ENCODE results near the gene TGOLN2.
"Not testable (repeated sequence)": the region's sequence is repeated elsewhere in the genome, so short reads cannot be mapped to it uniquely, and the experiment has no call there.

TGOLN2 gene

DNA sequence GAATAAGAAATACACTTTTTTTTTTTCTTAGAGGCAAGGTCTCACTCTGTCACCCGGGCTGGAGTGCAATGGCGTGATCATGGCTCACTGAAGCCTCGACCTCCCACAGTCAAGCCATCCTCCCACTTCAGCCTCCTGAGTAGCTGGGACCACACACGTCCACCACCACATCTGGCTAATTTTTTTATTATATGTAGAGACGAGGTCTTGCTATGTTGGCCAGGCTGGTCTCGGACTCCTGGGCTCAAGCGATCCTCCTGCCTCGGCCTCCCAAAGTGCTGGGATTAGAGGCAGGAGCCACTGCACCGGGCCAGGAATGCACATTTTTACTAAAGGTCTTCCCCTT, 2.4 kb downstream of the TGOLN2 start:
- Histone ChIP-seq H3K27me3 (ENCODE audit: control insufficient read depth in 5 of 5, insufficient read depth in 4 of 5, low read length in 5 of 5) (no peaks in the 10 kb centered on the region), H3K9ac (ENCODE audit: low read length in 5 of 5) (peak overlapping the region in 4 of 5 donors; percentile 32 to 95 (median 84)), H3K4me1 (ENCODE audit: control insufficient read depth in 5 of 5, insufficient read depth in 5 of 5, low read length in 5 of 5) (peaks cover 14 to 52% (median 49%) of the 10 kb centered on the region in 5 donors), H3K9me3 (ENCODE audit: control insufficient read depth in 5 of 5, low read length in 5 of 5) (no peaks in the 10 kb centered on the region), H3K27ac (ENCODE audit: low read depth, low read length) (peak overlapping the region; percentile 88), H3K4me3 (ENCODE audit: low read depth in 1 of 5, low read length in 5 of 5) (peak overlapping the region; percentile 19 to 98 (median 86)), H3K36me3 (ENCODE audit: control insufficient read depth in 5 of 5, insufficient read depth in 5 of 5, low read length in 5 of 5) (peaks cover 10 to 40% (median 38%) of the 10 kb centered on the region in 5 donors)

DNA sequence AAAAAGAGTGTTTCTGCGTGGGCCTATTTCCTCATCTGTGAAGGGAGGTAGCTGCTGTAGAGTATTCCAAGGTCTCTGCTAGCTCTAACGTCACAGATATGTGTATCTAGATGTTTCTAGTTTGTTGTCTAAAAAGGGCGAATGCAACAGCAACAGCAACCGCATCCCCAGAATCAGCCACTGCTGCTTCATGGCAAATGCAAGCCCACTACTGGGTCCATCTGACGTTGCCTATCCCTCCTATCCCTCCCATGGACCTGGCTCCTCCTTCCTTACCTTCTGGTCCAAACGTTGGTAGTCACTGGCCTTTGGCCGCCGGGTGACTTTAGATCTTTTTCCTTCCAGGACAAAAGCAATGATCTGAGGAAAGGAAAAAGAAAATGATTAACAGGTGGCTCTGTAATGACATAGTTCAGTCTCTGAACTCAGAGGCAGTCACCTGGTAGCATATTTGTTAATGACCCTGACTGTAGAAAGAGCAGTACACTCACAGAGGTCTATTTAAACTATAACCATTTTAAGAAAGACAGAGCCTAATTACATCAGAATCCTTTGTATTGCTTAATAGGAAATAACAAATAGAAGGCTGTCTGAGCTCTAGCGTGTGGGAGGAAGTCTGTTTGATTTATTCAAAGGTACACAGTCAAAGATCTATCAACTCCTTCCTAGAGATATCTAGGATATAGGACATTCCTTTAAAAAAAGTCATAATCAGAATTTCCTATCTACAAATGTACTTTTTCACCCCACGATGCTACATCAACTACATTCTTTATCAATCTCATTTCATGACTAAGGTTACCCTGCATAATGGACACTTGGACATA, 2.9 kb downstream of the TGOLN2 start:
- H3K4me1 ChIP-seq (ENCODE audit: control insufficient read depth in 5 of 5, insufficient read depth in 5 of 5, low read length in 5 of 5), result peaks cover 14 to 53% (median 49%) of the 10 kb centered on the region in 5 donors
- no peaks in the 10 kb centered on the region for H3K9me3 ChIP-seq (ENCODE audit: control insufficient read depth in 5 of 5, low read length in 5 of 5)
- H3K9ac ChIP-seq (ENCODE audit: low read length in 5 of 5), result peak overlapping the region in 3 of 5 donors; percentile 2 to 95 (median 55)
- H3K36me3 ChIP-seq (ENCODE audit: control insufficient read depth in 5 of 5, insufficient read depth in 5 of 5, low read length in 5 of 5), result peaks cover 12 to 45% (median 44%) of the 10 kb centered on the region in 5 donors
- H3K27ac ChIP-seq (ENCODE audit: low read depth, low read length), result peak overlapping the region; percentile 88
- no peaks in the 10 kb centered on the region for H3K27me3 ChIP-seq (ENCODE audit: control insufficient read depth in 5 of 5, insufficient read depth in 4 of 5, low read length in 5 of 5)
- peak overlapping the region; percentile 19 to 98 (median 84) for H3K4me3 ChIP-seq (ENCODE audit: low read depth in 1 of 5, low read length in 5 of 5)

DNA sequence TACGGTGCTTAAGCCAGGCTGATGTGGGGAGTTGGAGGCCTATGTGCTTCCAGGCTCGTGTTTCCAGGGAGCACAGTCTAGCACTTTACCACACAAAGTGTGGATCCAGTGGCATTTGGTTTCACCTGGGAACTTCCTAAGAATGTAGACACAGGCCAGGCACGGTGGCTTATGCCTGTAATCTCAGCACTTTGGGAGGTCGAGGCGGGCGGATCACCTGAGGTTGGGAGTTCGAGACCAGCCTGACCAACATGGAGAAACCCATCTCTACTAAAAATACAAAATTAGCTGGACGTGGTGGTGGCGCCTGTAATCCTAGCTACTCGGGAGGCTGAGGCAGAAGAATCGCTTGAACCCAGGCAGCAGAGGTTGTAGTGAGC, 3.8 kb downstream of the TGOLN2 start:
- not testable (repeated sequence) for H3K27me3 ChIP-seq (ENCODE audit: control insufficient read depth in 5 of 5, insufficient read depth in 4 of 5, low read length in 5 of 5); H3K27ac ChIP-seq (ENCODE audit: low read depth, low read length); H3K9me3 ChIP-seq (ENCODE audit: control insufficient read depth in 5 of 5, low read length in 5 of 5)
- Histone ChIP-seq H3K4me3 (ENCODE audit: low read depth in 1 of 5, low read length in 5 of 5) (peak overlapping the region in 3 of 5 donors; percentile 9 to 32 (median 25)), H3K36me3 (ENCODE audit: control insufficient read depth in 5 of 5, insufficient read depth in 5 of 5, low read length in 5 of 5) (peaks cover 12 to 50% (median 49%) of the 10 kb centered on the region in 5 donors), H3K4me1 (ENCODE audit: control insufficient read depth in 5 of 5, insufficient read depth in 5 of 5, low read length in 5 of 5) (peaks cover 14 to 62% (median 52%) of the 10 kb centered on the region in 5 donors), H3K9ac (ENCODE audit: low read length in 5 of 5) (peak overlapping the region in 1 of 5 donors; percentile 41)

DNA sequence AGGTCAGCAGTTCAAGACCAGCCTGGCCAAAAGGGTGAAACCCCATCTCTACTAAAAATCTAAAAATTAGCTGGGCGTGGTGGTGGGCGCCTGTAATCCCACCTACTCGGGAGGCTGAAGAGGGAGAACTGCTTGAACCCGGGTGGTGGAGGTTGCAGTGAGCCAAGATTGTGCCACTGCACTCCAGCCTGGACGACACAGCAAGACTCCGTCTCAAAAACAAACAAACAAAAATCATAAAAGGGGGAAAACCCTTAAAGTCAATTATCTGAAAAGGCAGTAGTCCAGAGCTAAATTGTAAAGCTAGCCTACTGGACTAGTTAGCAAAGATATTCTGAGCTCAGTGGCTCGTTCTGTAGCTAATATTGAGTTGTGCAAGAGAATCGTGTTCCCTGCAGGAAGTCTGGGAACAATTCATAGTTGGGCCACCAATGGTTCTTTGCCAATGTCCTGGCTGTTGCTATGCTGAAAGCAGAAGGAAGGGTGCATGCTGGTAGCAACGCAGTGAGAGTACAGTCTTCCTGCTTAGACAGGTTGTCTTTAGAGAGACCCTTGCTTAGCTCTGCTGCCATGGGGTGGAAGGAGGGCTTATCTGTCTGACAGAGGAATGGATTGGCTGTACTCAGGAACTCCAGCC, 4.3 kb downstream of the TGOLN2 start:
- peak overlapping the region in 1 of 5 donors; percentile 41 for H3K9ac ChIP-seq (ENCODE audit: low read length in 5 of 5)
- no peaks in the 10 kb centered on the region for H3K9me3 ChIP-seq (ENCODE audit: control insufficient read depth in 5 of 5, low read length in 5 of 5)
- H3K4me1 ChIP-seq (ENCODE audit: control insufficient read depth in 5 of 5, insufficient read depth in 5 of 5, low read length in 5 of 5), result peaks cover 15 to 65% (median 53%) of the 10 kb centered on the region in 5 donors
- H3K27ac ChIP-seq (ENCODE audit: low read depth, low read length), result no peak overlapping the region
- no peaks in the 10 kb centered on the region for H3K27me3 ChIP-seq (ENCODE audit: control insufficient read depth in 5 of 5, insufficient read depth in 4 of 5, low read length in 5 of 5)
- H3K36me3 ChIP-seq (ENCODE audit: control insufficient read depth in 5 of 5, insufficient read depth in 5 of 5, low read length in 5 of 5), result peaks cover 12 to 51% (median 49%) of the 10 kb centered on the region in 5 donors
- peak overlapping the region in 3 of 5 donors; percentile 9 to 32 (median 25) for H3K4me3 ChIP-seq (ENCODE audit: low read depth in 1 of 5, low read length in 5 of 5)

DNA sequence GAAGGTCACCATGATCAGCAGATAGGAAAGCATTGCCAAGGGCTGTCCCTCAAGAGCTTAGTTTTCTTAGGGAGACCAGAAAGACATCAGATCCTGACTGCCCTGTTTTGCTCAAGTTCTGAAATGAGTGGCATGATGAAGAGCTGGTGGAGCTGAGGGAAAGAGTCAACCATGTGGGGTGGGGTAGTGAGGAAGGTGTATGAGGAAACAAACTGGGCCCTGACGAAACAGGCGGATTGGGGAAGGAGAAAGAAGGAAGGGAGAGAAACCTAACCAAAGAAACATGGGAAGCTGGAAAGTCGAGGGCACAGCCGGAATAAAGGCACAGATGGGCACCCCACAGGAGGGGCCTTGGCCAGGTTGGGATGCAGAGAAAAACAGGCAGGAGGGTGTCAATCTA, 8.0 kb downstream of the TGOLN2 start:
- no peaks in the 10 kb centered on the region for H3K27me3 ChIP-seq (ENCODE audit: control insufficient read depth in 5 of 5, insufficient read depth in 4 of 5, low read length in 5 of 5)
- no peak overlapping the region for H3K27ac ChIP-seq (ENCODE audit: low read depth, low read length)

DNA sequence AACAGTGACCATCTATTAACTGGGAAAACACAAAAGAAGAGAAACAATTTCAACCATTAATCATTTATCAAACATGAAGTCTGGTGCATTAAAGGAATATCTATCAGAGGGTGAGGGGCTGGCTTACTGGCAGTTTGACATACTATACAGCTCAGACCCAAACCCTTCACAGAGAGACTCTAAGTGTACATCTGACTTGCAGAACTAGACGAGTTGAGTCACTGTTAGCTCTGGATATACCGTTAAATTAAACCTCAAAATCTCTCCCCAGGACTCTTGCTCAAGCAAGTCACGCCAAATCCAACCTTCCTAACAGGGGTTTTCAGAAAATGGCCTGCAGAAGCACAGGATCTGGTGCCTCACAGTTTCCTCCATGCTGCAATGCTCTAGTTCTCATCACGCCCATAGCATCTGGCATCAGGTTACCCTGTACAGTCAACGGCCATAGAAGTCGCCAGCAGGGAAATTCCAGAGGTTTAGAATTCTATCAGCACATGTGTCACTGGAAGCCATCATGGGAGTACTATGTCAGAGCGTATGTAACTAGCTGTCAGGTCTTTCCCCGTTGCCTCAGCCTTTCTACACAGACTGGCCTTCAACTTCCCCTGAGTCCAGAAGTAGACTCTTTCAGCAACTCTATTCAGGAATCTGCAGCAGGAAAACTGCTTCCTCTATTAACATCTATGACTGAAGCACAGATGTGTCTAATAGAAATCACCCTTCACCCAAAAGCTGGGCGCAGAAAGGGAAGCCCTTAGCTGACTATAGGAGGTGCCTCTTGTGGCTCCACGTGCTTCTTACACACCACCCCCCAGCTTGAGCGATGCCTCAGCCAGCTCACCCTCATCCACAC, 9.3 kb downstream of the TGOLN2 start:
- no peaks in the 10 kb centered on the region for H3K27me3 ChIP-seq (ENCODE audit: control insufficient read depth in 5 of 5, insufficient read depth in 4 of 5, low read length in 5 of 5)
- peaks cover 3 to 29% (median 21%) of the 10 kb centered on the region in 5 donors for H3K4me1 ChIP-seq (ENCODE audit: control insufficient read depth in 5 of 5, insufficient read depth in 5 of 5, low read length in 5 of 5)
- peaks cover 12 to 74% (median 58%) of the 10 kb centered on the region in 5 donors for H3K36me3 ChIP-seq (ENCODE audit: control insufficient read depth in 5 of 5, insufficient read depth in 5 of 5, low read length in 5 of 5)
- H3K4me3 ChIP-seq (ENCODE audit: low read depth in 1 of 5, low read length in 5 of 5), result no peak overlapping the region
- peak overlapping the region in 1 of 5 donors; percentile 18 for H3K9ac ChIP-seq (ENCODE audit: low read length in 5 of 5)
- H3K27ac ChIP-seq (ENCODE audit: low read depth, low read length), result peak overlapping the region; percentile 46
- H3K9me3 ChIP-seq (ENCODE audit: control insufficient read depth in 5 of 5, low read length in 5 of 5), result no peaks in the 10 kb centered on the region

More for the DNA sequence above, 8.0 kb downstream of the TGOLN2 start:
- no peaks in the 10 kb centered on the region for H3K9me3 ChIP-seq (ENCODE audit: control insufficient read depth in 5 of 5, low read length in 5 of 5)
- H3K4me1 ChIP-seq (ENCODE audit: control insufficient read depth in 5 of 5, insufficient read depth in 5 of 5, low read length in 5 of 5), result peaks cover 5 to 40% (median 27%) of the 10 kb centered on the region in 5 donors
- no peak overlapping the region for H3K4me3 ChIP-seq (ENCODE audit: low read depth in 1 of 5, low read length in 5 of 5)
- no peak overlapping the region for H3K9ac ChIP-seq (ENCODE audit: low read length in 5 of 5)
- H3K36me3 ChIP-seq (ENCODE audit: control insufficient read depth in 5 of 5, insufficient read depth in 5 of 5, low read length in 5 of 5), result peaks cover 12 to 77% (median 63%) of the 10 kb centered on the region in 5 donors

DNA sequence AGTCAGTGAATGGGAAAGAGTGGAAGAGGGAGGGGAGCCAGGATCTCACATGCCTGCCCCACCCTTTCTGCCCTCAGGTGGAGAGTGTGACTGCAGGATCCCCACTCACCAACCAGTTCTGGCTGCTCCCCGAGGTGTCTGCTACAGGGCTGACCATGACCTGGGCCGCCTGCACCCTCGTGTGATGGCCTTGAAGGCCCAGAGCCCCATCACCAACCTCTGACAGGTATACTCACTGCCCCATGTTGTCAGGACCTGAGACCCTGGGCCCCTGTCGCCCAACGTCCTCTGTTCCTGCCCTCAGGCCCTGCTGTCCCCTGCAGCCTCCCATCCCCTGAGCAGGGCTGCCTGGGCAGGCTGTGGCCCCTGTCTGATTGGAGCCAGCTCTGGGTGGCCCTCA, 11.9 kb downstream of the TGOLN2 start:
- peaks cover 3 to 22% (median 12%) of the 10 kb centered on the region in 5 donors for H3K4me1 ChIP-seq (ENCODE audit: control insufficient read depth in 5 of 5, insufficient read depth in 5 of 5, low read length in 5 of 5)
- H3K36me3 ChIP-seq (ENCODE audit: control insufficient read depth in 5 of 5, insufficient read depth in 5 of 5, low read length in 5 of 5), result peaks cover 7 to 51% (median 36%) of the 10 kb centered on the region in 5 donors
- not testable (repeated sequence) for H3K4me3 ChIP-seq (ENCODE audit: low read depth in 1 of 5, low read length in 5 of 5); H3K27me3 ChIP-seq (ENCODE audit: control insufficient read depth in 5 of 5, insufficient read depth in 4 of 5, low read length in 5 of 5); H3K9ac ChIP-seq (ENCODE audit: low read length in 5 of 5); H3K27ac ChIP-seq (ENCODE audit: low read depth, low read length); H3K9me3 ChIP-seq (ENCODE audit: control insufficient read depth in 5 of 5, low read length in 5 of 5)

DNA sequence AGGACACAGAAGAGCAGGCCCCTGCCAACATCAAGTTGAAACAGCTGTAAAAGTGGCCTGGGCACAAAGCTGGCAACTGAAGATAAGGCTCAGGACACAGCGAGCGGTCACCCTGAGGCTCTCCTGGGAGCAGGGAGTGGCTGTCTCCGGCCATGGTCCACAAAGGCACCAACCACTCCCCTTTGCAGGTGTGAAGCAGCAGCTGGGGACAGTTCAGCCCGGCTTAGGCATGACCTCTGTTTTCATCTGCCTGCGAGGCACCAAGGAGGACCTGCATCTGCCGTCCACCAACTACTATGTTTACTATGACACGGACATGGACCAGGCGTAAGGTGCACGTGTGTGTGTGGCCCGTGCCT, 12.9 kb downstream of the TGOLN2 start:
- H3K36me3 ChIP-seq (ENCODE audit: control insufficient read depth in 5 of 5, insufficient read depth in 5 of 5, low read length in 5 of 5), result peaks cover 0 to 45% (median 29%) of the 10 kb centered on the region in 5 donors
- no peaks in the 10 kb centered on the region for H3K27me3 ChIP-seq (ENCODE audit: control insufficient read depth in 5 of 5, insufficient read depth in 4 of 5, low read length in 5 of 5)

DNA sequence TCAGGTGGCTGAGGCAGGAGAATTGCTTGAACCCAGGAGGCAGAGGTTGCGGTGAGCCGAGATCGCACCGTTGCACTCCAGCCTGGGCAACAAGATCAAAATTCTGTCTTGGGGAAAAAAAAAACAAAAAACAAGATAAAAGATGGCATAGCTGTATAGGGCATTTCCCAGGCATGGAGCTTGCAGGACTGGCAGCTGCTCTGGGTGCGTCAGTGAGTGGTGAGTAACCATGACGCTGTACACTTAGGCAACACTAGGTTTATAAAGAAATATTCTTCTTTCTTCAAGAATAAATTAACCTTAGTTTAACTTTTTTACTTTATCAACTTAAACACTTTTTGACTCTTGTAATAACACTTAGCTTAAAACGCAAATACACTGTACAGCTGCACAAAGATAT, 15.4 kb downstream of the TGOLN2 start:
- Histone ChIP-seq H3K36me3 (ENCODE audit: control insufficient read depth in 5 of 5, insufficient read depth in 5 of 5, low read length in 5 of 5) (peaks cover 0 to 53% (median 36%) of the 10 kb centered on the region in 5 donors), H3K4me3 (ENCODE audit: low read depth in 1 of 5, low read length in 5 of 5) (no peak overlapping the region), H3K27me3 (ENCODE audit: control insufficient read depth in 5 of 5, insufficient read depth in 4 of 5, low read length in 5 of 5) (no peaks in the 10 kb centered on the region), H3K4me1 (ENCODE audit: control insufficient read depth in 5 of 5, insufficient read depth in 5 of 5, low read length in 5 of 5) (peaks cover 0 to 20% (median 10%) of the 10 kb centered on the region in 5 donors), H3K9ac (ENCODE audit: low read length in 5 of 5) (no peak overlapping the region), H3K27ac (ENCODE audit: low read depth, low read length) (no peak overlapping the region), H3K9me3 (ENCODE audit: control insufficient read depth in 5 of 5, low read length in 5 of 5) (no peaks in the 10 kb centered on the region)

More for the DNA sequence above, 12.9 kb downstream of the TGOLN2 start:
- H3K27ac ChIP-seq (ENCODE audit: low read depth, low read length), result no peak overlapping the region
- no peak overlapping the region for H3K9ac ChIP-seq (ENCODE audit: low read length in 5 of 5)
- H3K9me3 ChIP-seq (ENCODE audit: control insufficient read depth in 5 of 5, low read length in 5 of 5), result no peaks in the 10 kb centered on the region
- H3K4me1 ChIP-seq (ENCODE audit: control insufficient read depth in 5 of 5, insufficient read depth in 5 of 5, low read length in 5 of 5), result peaks cover 3 to 18% (median 12%) of the 10 kb centered on the region in 5 donors
- H3K4me3 ChIP-seq (ENCODE audit: low read depth in 1 of 5, low read length in 5 of 5), result no peak overlapping the region
